ENCODE results near the gene ATXN1.

Gene ATXN1

GRCh38 chr6:16762268-16762549, 949 bp upstream of the ATXN1 start:
- peak in 1 of 3 donors; percentile 30 for DNase-seq (ENCODE audit: low read depth in 3 of 3)

GRCh38 chr6:16761471-16762267, 409 bp upstream of the ATXN1 start:
- peak; percentile 63 to 70 (median 68) for DNase-seq (ENCODE audit: low read depth in 3 of 3)

GRCh38 chr6:16759646-16760515, 1.4 kb downstream of the ATXN1 start:
- peak in 2 of 3 donors; percentile 48 to 62 for DNase-seq (ENCODE audit: low read depth in 3 of 3)

DNA sequence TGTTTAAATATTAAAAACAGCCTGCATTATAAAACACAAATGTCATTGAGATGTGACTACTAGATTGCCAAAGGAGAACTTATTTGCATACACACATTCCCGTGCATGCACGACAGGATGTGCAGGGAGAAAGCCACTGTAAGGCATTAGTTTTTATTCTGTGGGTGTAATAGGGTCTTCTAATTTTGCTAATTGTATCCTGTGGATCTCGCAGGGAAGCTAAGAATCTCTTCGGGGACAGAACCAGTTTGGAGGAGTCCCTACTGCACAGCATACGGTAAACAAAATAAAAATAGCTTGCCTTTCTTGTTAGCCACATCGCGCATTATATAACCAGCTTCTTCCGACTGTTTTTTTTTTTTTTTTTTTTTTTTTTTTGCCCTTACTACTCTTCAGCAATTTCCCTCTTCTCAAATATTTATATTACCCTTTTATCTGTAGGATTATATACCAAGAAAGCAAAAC, 2.0 kb downstream of the ATXN1 start:
- DNase-seq (ENCODE audit: low read depth in 3 of 3), result no peak

DNA sequence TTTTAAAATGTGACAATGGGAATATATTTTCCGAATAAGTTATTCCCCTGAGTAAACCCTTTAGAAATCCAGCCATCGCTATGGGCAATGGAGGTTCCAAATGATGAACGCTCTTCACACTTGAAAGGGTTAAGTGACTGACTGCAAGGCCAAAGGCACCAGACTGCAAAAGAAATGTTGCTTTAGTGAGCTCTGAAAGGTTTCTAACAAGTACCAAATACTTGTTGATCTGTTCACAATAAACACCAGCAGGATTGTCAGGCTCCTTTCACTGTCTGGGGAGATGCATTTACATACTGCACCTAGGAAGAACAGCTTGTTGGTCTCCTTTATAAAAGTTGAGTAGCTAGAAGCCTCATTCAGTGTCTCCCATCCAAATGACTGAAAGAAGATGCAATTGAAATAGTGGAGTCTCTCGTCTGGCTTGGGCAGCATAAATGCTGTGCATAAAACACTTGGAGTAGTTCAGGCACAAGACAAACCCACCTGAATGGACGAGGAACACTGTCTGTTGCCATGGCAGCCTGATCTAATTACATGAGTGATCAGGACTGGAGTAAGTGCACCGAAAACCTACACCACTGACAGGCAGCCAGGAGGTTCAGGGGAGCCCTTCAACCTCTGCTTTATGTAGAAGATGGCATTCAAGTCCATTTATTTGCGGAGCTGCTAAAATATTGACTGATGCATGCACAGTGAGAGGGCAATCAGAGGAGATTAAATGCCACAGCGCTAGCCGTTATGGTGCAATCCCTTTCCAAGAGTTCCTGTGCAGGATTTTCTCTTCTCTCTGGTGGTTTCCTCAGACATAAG, 2.9 kb downstream of the ATXN1 start:
- no peak for DNase-seq (ENCODE audit: low read depth in 3 of 3)

- DNase-seq (ENCODE audit: low read depth in 3 of 3), result no peak
These were observed 3.9 kb downstream of the ATXN1 start for GRCh38 chr6:16757332-16757731.

DNA sequence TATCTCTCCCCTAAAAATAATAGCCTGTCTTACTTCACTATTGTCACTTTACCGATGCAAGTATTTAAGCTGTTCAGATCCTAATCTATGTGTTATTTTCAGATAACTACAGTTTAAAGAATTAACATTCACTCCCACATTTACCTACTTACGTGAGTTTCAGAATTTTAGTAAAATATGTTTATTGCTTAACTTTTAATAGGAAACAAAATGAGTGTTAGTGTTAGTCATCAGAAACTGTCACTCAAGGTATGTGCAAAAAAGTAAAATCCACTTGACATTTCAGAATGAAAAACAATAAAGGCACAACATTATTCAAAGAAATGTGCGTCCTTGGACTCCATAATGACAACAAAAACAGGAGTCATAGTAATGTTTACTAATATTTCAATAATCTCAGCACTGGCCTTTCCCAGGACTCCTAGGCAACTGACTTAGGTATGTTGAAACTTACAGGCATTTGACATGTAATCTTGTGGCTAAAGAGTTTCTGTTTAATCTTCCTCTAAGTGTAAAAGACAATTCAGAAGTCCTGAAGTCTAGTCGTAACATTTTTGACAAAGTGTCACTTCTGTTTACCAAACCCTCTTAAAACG, 4.5 kb downstream of the ATXN1 start:
- DNase-seq (ENCODE audit: low read depth in 3 of 3), result no peak

DNA sequence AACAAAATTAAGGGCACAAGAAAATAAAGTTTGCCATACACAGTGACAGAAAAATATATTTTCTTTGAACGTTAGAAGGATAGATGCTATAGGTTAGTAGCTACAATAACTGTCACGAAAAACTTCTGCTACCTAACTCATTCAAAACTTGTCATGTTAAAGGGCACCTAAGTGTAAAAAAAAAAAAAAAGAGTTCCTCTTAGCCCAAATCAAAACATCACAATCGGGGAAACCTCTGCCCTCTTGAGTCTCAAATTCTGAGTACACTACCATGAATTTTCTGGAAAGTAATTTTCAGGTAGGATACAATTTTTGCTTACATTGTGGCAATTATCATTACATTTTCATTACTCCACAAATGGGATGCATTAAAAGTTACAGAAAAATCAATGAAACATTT, 5.7 kb downstream of the ATXN1 start:
- DNase-seq (ENCODE audit: low read depth in 3 of 3), result no peak

GRCh38 chr6:16754876-16755275, 6.4 kb downstream of the ATXN1 start:
- no peak for DNase-seq (ENCODE audit: low read depth in 3 of 3)

- no peak for DNase-seq (ENCODE audit: low read depth in 3 of 3)
These were observed 7.0 kb downstream of the ATXN1 start for GRCh38 chr6:16754274-16754673.

- no peak for DNase-seq (ENCODE audit: low read depth in 3 of 3)
These were observed 7.9 kb downstream of the ATXN1 start for GRCh38 chr6:16753341-16753740.

- no peak for DNase-seq (ENCODE audit: low read depth in 3 of 3)
These were observed 8.9 kb downstream of the ATXN1 start for GRCh38 chr6:16752206-16752866.

- no peak for DNase-seq (ENCODE audit: low read depth in 3 of 3)
These were observed 9.9 kb downstream of the ATXN1 start for GRCh38 chr6:16751251-16751946.

DNA sequence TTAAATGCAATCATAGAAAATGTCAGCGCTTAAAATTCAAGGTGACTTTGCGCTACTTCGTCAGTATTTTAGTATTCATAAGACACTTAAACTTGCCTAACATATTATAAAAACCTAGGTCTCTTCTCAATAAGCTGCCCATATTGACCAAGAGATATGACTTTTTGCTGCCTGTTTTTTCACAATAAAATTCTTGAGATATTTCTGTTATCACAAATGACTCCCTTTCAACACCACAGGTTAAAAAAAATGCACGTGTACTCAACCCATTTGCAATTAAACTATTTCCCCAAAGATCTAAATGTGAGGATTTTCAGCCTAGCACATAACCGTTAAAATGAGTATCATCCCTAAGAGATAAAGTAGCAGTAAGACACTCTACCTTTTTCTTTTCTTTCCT, 10.7 kb downstream of the ATXN1 start:
- no peak for DNase-seq (ENCODE audit: low read depth in 3 of 3)

- no peak for DNase-seq (ENCODE audit: low read depth in 3 of 3)
These were observed 11.5 kb downstream of the ATXN1 start for GRCh38 chr6:16749516-16750485.

- no peak for DNase-seq (ENCODE audit: low read depth in 3 of 3)
These were observed 13.3 kb downstream of the ATXN1 start for GRCh38 chr6:16748025-16748319.

DNA sequence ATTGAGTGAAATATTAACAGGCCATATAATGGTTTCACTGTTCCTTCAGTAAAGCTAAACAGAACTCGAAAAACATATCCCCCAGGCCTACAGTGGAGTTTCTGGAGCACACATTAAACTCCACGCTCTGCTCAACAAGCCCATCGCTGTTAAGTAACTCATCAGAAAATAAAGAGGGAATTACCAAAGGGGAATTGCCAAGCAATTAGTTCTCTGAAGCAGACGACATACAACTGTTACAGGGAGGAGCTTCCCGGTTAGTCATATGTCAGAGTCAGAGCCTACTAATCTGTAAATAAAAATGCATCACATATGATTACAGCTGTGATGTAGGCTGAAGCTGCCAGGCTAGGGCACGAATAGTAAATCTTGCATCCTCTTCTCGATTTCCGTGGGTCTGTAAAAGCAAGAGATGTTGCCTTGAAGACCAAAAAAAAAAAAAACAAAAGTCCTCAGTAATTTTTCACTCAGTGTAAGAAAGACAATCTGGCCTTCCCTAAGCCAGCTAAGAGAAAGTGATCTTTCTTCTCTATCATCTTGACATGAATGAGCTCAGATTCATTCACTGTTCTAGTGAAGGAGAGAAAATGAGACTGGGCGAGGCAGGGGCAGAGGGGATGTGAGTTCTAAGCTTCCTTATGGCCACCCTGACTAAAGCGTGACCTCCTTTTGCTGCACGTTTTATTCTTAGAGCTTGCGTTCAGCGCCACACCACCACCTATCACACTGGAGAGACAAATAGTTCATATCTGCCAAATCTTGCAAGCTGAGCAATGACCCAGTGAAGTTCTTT, 13.8 kb downstream of the ATXN1 start:
- DNase-seq (ENCODE audit: low read depth in 3 of 3), result no peak

DNA sequence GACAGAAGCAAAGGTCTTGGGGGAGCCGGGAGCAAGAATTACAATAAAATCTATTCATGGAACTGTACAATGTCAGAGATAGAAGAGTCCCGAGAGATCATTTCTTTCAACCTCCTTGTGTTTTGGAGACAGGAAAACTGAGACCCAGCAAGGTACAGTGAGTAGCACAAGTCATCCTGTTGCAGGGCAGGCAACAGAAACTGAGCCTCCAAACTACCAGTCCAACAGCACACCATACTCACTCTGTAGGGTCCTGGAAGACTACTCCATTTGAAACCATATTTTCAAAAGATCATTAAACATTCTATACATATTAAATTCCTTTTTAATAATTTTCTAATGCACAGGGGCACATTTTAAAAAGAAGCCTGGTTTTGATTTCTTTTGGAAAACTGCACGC, 14.4 kb downstream of the ATXN1 start:
- no peak for DNase-seq (ENCODE audit: low read depth in 3 of 3)

DNA sequence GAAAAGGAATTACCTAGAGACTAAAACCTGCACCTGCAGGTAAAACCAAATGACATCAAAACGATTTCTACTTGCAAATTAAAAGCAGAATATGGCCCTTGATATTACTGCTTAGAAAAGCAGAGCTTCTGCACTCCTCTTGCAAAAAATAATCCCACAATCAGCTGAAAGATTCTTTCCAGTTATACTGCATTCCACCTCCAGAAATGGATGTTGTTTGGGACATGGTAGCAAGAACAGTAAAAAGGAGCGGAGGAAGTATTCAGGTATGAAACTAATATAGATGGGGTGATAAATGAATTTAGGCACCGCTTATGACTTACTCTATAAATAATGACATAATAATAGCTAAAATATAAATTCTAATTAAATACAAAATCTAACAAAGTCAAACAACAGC, 14.9 kb downstream of the ATXN1 start:
- DNase-seq (ENCODE audit: low read depth in 3 of 3), result no peak

All from stimulated activated CD4-positive, alpha-beta T cell treated with anti-CD3 and anti-CD28 coated beads, TNF-alpha, amount 100 ng/mL, for 48 hours (primary cell).